Cardiac fibroblast (primary cell): Measurements from ENCODE around the gene KCNC1.

ENCODE experiments used
- DNase-seq, 2 donors: peaks; one replicate each; pipeline versions ENCODE4 v3.0.0 to v3.0.0-alpha.2; 2010; ENCODE audit warnings: low read depth in 2 of 2
- H3K4me3 ChIP-seq, 2 donors: replicated peaks in 1 of 2; 1 replicate in 1 of 2; 2 replicates in 1 of 2; pipeline ENCODE4 v1.5.1; 2011; ENCODE audit warnings: low read depth in 2 of 2, low read length in 2 of 2, mild to moderate bottlenecking in 2 of 2, moderate library complexity in 1 of 2
- TF ChIP-seq, protein P1 (sequence below): IDR thresholded peaks from one replicate; pipeline ENCODE4 v1.5.1; 2011; ENCODE audit warnings: low read depth, mild to moderate bottlenecking, low read length, inconsistent platforms

Gene KCNC1

DNA sequence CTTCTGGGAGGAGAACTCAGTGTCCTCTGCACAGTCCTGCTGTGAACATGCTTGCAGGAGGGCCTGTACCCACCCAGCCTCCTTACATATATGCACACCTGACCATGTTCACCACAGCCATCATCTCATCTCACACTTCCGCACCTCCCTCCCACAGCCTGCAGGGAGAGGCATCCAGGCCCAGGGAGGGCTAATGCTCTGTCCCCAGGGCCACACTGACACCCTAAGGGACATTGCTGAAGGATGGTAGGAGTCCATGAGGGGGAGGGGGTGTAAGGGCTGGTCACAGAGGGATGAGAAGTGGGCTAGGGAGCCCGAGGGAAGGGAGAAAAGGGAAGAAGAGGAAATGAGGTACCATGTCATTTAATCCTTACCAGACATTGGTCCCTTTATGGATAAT lies 4.4 kb upstream of the KCNC1 start:
- H3K4me3 ChIP-seq: no peak overlapping the region
- TF ChIP-seq, protein P1, sequence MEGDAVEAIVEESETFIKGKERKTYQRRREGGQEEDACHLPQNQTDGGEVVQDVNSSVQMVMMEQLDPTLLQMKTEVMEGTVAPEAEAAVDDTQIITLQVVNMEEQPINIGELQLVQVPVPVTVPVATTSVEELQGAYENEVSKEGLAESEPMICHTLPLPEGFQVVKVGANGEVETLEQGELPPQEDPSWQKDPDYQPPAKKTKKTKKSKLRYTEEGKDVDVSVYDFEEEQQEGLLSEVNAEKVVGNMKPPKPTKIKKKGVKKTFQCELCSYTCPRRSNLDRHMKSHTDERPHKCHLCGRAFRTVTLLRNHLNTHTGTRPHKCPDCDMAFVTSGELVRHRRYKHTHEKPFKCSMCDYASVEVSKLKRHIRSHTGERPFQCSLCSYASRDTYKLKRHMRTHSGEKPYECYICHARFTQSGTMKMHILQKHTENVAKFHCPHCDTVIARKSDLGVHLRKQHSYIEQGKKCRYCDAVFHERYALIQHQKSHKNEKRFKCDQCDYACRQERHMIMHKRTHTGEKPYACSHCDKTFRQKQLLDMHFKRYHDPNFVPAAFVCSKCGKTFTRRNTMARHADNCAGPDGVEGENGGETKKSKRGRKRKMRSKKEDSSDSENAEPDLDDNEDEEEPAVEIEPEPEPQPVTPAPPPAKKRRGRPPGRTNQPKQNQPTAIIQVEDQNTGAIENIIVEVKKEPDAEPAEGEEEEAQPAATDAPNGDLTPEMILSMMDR: no peak
- DNase-seq: no peak

GRCh38 chr11:17730608-17731462 lies 3.7 kb upstream of the KCNC1 start:
- TF ChIP-seq, protein P1: peak; percentile 97
- H3K4me3 ChIP-seq: no peak overlapping the region
- DNase-seq: peak; percentile 77 to 86

DNA sequence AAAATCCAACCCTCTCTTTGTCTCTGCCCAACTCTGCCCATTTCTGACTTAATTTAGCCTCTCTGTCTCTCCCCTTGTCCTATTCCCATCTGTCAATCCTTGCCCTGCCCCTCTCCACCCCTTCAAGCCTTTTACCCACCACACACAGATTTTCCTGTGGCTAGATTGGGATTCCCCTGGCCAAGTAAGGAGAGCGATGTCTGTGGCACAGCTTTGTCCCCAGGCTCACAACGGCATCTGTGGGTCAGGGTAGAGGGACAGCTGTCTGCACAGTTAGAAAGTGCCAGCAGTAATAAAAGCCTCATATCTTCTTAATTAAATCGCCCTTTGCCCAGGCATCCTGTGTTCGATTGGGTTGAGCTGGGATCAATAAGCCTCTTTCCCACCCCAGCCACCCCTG lies 1.3 kb upstream of the KCNC1 start:
- TF ChIP-seq, protein P1: no peak
- no peak overlapping the region for H3K4me3 ChIP-seq
- DNase-seq: no peak

- peak; percentile 49 to 74 for DNase-seq
- TF ChIP-seq, protein P1: no peak
- peak overlapping the region in 1 of 2 donors; percentile 19 for H3K4me3 ChIP-seq
Measured at GRCh38 chr11:17734986-17735817, 621 bp downstream of the KCNC1 start.

- no peak for DNase-seq
- no peak overlapping the region for H3K4me3 ChIP-seq
- TF ChIP-seq, protein P1: peak; percentile 1
Measured at GRCh38 chr11:17735818-17736578, 1.4 kb downstream of the KCNC1 start.

DNA sequence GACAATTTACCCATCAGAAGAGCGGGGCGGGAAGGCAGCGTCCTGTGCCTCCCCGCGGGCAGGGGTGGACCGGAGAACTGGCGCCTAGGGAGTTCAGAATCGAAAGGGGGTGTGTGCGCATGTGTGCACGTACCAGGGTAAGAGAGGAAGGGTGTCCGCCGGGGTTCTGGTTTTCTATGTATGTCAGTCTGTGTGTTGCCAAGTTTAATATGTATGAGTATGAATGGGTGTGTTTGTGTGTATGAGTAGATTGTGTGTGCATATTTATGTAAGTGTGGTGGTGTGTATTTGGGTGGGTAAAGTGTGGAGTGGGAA lies 2.0 kb downstream of the KCNC1 start:
- no peak for DNase-seq
- no peak overlapping the region for H3K4me3 ChIP-seq
- TF ChIP-seq, protein P1: no peak
